GM12891 (cell line): ENCODE measurements around the gene TNFRSF13B.
"Not testable (repeated sequence)": the region's sequence is repeated elsewhere in the genome, so short reads cannot be mapped to it uniquely, and the experiment has no call there.

Source experiments
- DNase-seq: peaks from one replicate; pipeline ENCODE4 v3.0.0; 2011; ENCODE audit warnings: low spot score; ENCODE audit not compliant: insufficient read length
- FAIRE-seq: peaks from 2 replicates; lab custom pipeline; 2011; peaks lifted over from hg19 to GRCh38; lab: Jason Lieb, UNC
- PAX5 ChIP-seq: IDR thresholded peaks from 2 replicates; pipeline ENCODE4 v1.6.1; 2011; ENCODE audit warnings: low read length, moderate library complexity, mild to moderate bottlenecking; ENCODE audit not compliant: insufficient read depth, severe bottlenecking
- POLR2A ChIP-seq: IDR thresholded peaks from 2 replicates; pipeline ENCODE4 v1.6.1; 2011; ENCODE audit warnings: low read depth, low read length, control low read depth
- POLR2AphosphoS5 ChIP-seq: IDR thresholded peaks from 2 replicates; pipeline ENCODE4 v1.6.1; 2011; ENCODE audit warnings: low read depth, low read length, control low read depth
- POU2F2 ChIP-seq: IDR thresholded peaks from 2 replicates; pipeline ENCODE4 v1.6.1; 2011; ENCODE audit warnings: low read depth, mild to moderate bottlenecking, control low read depth, low read length, moderate library complexity
- SPI1 ChIP-seq: IDR thresholded peaks from 2 replicates; pipeline ENCODE4 v1.6.1; 2011; ENCODE audit warnings: low read depth, low read length, control low read depth
- TAF1 ChIP-seq: IDR thresholded peaks from 2 replicates; pipeline ENCODE4 v1.6.1; 2011; ENCODE audit warnings: low read depth, low read length, control low read depth

TNFRSF13B gene

DNA sequence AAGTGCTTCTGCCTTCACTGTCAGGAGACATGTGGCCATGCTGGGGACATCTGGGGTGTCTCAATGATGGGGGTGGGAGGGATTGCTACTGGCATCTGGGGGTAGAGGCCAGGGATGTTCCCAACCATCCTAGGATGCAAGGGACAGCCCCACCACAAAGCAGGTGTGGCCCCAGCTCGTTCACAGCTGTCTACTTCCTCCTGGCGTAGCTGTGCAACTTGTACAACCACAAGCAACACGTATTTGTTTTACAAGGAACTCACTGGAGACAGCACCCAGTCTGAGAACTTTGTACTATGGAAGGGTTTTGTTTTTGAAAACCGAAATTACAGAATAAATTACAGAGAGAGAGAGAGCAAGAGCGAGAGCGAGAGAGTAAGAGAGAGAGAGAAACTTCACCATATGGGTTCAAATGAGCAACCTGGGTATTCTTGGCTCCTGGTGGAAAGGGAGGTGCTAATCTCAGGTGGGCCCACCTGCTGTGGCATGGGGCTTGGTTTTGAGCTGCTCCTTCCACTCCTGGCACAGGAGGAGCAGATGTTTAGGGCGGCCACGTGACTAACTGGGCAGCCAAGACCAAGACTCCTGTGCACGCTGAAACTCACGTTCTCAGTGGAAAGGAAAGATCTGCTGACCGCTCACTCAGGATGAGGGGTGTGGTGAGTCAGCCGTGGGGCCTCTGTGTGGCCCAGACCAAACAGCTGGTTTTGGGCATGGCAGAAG, 17.5 kb upstream of the TNFRSF13B start:
- DNase-seq (no peak), FAIRE-seq (no peak)
- TF ChIP-seq TAF1, result no peak
- TF ChIP-seq SPI1, result peak; percentile 31; the same call in 1 of the 2 replicates

DNA sequence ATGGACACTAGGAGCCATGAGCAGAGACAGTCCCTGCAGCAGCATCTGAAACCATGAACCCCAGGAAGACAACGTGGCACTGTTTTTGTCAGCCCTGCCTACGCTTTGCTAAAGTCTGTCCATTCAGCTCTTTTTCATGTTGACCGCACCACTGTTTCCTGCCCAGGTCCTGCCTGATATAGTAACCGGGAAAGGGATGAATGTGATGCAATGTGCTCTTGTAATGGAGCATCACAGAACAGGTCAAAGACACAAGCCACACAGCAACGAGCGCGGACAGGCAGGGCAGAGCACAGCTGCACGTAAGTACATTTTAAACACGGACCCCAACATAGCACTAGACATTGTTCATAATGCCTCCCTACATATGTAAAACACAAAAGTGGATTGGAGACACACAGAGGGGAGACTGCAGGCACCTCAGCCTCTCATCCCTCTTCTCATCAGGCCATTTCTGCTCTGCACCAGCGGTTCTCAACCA, 16.9 kb upstream of the TNFRSF13B start:
- DNase-seq, result no peak
- no peak for FAIRE-seq
- peak; percentile 8 for TF ChIP-seq POU2F2
- no peak for TF ChIP-seq TAF1

DNA sequence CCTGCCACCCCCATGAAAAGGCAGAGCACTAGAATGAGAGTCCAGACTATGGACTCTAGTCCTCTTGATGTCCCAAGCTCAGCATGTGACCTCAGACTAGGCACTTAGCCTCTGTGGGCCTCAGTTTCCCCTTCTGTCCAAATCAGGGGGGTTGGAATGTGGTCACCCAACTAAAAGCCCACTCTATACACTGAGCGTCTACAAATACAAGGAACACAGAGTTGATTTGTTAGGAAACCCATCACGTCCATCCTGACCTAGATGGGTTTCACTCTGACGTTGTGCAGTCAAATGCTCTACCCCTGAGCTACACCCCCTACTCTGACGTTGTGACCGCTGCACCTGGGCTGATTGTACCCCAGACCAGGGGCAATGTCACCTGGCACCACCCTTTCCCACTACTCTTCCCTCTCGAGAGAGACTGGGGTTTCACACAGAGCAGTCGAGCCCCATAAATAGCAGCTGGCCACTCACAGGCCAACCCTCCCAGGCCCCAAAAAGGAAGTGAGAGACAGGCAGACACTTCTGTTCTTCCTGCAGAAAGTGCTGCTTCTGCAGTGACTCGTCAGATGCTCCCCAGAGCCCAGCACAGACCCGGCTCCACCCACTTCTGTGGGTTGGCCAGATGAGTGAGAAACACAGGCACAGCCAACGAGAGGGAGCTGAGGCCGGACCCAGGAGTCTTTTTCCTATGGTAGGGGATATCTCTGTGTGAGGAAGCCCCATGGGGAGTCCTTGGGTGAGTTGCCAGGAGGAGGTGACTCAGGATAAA, 16.1 kb upstream of the TNFRSF13B start:
- TF ChIP-seq POU2F2 (peak; percentile 92), POLR2AphosphoS5 (peak; percentile 55; the same call in 1 of the 2 replicates), SPI1 (peak; percentile 96), PAX5 (no peak), POLR2A (peak; percentile 74), TAF1 (peak; percentile 70; the same call in 1 of the 2 replicates)
- DNase-seq, result peak; percentile 75
- FAIRE-seq, result peak; percentile 99

DNA sequence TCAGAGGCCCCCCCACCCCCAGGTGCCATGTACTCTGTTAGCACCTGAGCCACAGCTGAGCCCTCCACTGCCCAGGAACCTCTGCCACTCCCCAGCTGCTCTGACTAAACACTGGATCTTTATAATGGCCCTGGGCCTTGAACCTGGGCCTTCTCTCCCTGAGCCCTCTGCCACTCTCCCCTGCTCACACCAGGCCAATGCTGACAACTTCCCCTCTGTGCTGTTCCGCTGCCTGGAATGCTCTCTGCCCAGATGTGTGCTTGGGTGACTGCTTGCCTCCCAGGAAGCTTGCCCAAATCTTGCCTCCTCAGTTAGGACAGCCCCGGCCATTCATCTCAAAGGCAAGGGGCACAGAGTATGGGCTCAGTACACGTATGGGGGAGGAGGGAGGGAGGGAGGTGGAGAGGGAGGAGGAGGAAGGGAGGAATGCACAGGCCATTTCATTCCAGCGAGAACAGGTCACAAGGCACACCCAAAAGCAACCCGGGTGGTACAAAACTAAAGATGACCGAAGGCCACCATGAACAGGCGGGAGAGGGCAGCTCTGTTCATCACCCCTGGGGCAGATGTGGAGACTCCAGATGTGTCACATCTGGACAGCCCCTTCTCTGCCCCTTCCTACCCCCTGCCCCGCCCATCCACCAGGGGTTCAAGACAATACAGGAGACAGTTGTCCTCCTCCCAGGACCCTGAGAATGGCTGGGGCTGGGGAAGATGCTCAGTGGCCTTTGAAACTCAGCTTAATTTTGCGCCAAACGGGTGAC, 15.3 kb upstream of the TNFRSF13B start:
- no peak for FAIRE-seq
- TF ChIP-seq POLR2A, result no peak
- TF ChIP-seq POU2F2, result no peak
- TF ChIP-seq POLR2AphosphoS5, result no peak
- no peak for TF ChIP-seq PAX5
- no peak for TF ChIP-seq TAF1
- TF ChIP-seq SPI1, result no peak
- DNase-seq, result no peak

DNA sequence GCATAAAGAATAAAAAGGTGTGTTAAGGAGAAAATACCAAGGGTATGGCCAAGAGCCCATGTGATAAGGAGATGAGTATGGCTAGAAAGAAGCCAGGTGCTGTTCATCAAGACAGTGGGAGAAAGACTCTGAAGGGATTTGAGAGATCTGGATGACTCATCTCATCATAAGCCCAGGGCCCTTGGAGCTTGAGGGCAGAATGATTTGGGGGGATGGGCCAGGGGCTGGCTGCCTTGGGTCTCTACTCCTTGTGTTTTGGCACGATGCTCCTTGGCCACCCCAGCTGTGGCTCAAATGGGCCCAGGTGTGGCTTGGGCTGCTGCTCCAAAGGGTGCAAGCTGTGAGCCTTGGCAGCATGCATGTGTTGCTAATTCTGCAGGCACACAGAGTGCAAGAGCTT, 14.5 kb upstream of the TNFRSF13B start:
- TF ChIP-seq TAF1 (no peak), POU2F2 (no peak), PAX5 (no peak), POLR2AphosphoS5 (no peak), POLR2A (no peak), SPI1 (no peak)
- FAIRE-seq, result no peak

DNA sequence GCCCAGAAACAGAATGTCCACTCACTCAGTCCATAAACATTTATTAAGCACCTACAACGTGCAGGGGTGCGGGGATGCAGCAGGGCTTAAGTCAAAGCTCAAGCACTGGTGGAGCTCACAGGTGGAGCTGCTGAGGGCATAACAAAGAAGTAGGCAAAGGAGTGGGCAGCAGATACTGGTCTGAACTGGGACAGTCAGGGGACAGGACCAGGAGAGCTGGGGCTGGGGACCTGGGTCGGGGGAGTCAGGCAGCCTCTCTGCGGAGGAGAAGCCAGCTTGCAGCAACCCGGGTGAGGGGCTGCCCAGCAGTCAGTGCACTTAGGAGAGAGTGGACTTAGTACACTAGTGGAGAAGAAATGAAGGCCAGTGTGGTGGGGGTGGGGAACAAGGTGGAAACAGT, 10.0 kb upstream of the TNFRSF13B start:
- FAIRE-seq, result no peak
- no peak for DNase-seq
- TF ChIP-seq POLR2AphosphoS5, result no peak
- no peak for TF ChIP-seq TAF1
- no peak for TF ChIP-seq POU2F2
- no peak for TF ChIP-seq POLR2A
- TF ChIP-seq SPI1, result no peak
- TF ChIP-seq PAX5, result no peak

More for the DNA sequence above, 14.5 kb upstream of the TNFRSF13B start:
- no peak for DNase-seq

DNA sequence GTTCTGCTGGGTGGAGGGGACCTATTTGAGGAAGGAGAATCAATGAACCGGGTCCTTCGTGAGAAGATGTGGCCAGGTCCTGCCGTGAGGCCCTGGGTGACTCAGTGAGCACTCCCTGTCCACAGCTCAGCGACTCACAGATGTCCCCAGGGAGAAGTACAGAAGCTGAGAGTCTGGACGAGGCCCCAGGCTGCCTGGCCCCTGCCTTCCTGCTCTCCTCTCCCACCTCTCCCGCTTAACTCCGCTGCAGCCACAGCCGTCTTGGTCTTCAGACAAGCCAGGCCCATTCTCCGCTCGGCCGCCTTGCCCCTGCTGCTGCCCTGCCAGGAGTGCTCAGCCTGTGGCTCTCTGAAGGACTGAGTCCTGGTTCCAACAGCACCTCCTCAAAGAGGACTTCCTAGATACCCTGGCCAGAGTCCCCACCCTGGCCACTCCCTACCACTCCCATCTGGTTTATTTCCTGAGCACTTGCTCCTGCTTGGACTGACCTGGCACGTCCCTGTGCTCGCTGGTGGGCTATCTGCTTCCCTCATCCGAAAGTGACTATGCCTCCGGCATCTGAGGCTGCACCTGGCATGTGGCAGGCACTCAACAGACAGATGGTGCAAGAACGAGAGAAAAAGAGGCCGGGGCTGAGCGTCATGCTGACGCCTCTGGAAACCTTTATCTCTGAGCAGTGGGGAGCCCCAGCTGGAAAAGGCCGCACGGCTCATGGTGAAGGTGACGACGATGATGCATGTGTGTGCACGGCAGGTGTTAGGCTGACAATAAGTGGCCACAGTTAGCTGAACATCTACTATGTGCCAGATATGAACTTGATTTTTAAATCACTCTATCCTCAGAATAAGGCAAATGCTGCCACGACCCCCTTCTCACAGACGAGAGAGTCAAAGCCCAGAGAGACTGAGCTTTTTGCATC, 9.2 kb upstream of the TNFRSF13B start:
- DNase-seq (no peak), FAIRE-seq (peak; percentile 89)
- TF ChIP-seq TAF1, result no peak

DNA sequence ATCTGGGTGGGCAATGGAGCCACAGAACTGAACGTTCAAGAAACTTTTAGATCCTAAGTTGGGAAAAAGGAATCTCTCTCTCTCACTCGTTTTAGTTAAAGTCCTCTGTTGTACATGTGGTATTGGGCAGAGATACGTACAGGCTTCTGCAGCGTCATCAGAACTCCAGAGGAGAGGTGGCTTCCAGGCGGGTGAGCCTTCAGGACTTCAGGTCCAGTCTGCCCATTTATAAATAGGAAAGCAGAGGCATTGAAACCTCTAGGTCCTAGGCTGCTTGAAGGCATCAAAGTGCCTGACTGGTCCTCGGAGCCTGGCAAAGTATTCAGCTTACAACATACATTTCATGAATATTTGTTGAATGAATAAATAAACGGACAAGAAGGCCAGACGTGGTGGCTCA, 8.1 kb upstream of the TNFRSF13B start:
- peak; percentile 74 for FAIRE-seq
- no peak for TF ChIP-seq TAF1
- TF ChIP-seq POU2F2, result no peak
- no peak for TF ChIP-seq PAX5
- TF ChIP-seq POLR2AphosphoS5, result no peak
- TF ChIP-seq SPI1, result no peak
- no peak for TF ChIP-seq POLR2A

DNA sequence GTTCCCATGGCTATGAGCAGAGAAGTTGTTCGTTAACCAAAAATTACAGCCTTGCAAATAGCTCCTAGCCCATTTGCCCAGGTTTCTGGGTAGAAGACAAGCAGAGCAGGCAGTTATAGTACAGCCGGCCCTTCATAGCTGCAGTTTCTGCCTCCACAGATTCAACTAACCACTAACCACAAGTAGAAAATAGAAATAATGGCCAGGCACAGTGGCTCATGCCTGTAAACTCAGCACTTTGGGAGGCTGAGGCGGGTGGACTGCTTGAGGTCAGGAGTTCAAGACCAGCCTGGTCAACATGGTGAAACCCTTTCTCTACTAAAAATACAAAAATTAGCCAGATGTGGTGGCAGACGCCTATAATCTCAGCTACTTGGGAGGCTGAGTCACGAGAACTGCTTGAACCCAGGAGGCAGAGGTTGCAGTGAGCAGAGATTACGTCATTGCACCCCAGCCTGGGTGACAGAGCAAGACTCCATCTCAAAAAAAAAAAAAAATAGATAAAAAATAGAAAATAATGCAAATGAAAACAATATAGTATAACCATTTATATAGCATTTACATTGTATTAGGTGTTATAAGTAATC, 7.4 kb upstream of the TNFRSF13B start:
- FAIRE-seq, result peak; percentile 79
- DNase-seq, result not testable (repeated sequence)

More for the DNA sequence above, 8.1 kb upstream of the TNFRSF13B start:
- no peak for DNase-seq
